DND-41 (cell line): ENCODE measurements around the gene ATP1A3.

Experiments
- ATAC-seq: fragments of 200-7000 bp; cut with Tn5 transposase; 3 replicates; pipeline ENCODE4 v1.9.1; 2021; ENCODE audit warnings: low read depth; ENCODE audit not compliant: insufficient read depth
- DNase-seq: peaks from one replicate; pipeline ENCODE4 v3.0.0-alpha.2; 2020
- H2AFZ ChIP-seq: 2 replicates; pipeline ENCODE4 v1.6.0; 2012; ENCODE audit warnings: low read depth, low read length
- H3K27ac ChIP-seq: 2 replicates; pipeline ENCODE4 v1.5.1; 2012; ENCODE audit warnings: low read length, inconsistent platforms
- H3K27me3 ChIP-seq: fragments of 200-600 bp; sonication (generic); 2 replicates; pipeline ENCODE4 v1.6.0; 2012; ENCODE audit warnings: low read length, mild to moderate bottlenecking, inconsistent platforms; ENCODE audit not compliant: insufficient read depth, poor library complexity
- H3K36me3 ChIP-seq: 2 replicates; pipeline ENCODE4 v1.5.1; 2012; ENCODE audit warnings: low read length, inconsistent platforms; ENCODE audit not compliant: insufficient read depth
- H3K4me1 ChIP-seq: 2 replicates; pipeline ENCODE4 v1.5.1; 2012; ENCODE audit warnings: mild to moderate bottlenecking, low read length; ENCODE audit not compliant: insufficient read depth
- H3K4me2 ChIP-seq: 2 replicates; pipeline ENCODE4 v1.6.0; 2012; ENCODE audit warnings: mild to moderate bottlenecking, moderate library complexity, low read length, inconsistent platforms; ENCODE audit not compliant: insufficient read depth
- H3K4me3 ChIP-seq, 2 experiments: fragments of 200-600 bp in 1 of 2; shearing (Covaris generic) in 1 of 2; 2 replicates each; pipeline ENCODE4 v1.5.1; 2012 to 2016; ENCODE audit warnings: inconsistent platforms in 2 of 2, low read length in 2 of 2, mild to moderate bottlenecking in 2 of 2, low read depth in 1 of 2, moderate library complexity in 1 of 2
- H3K79me2 ChIP-seq: 2 replicates; pipeline ENCODE4 v1.6.0; 2012; ENCODE audit warnings: low read length, inconsistent platforms; ENCODE audit not compliant: insufficient read depth
- H3K9ac ChIP-seq: 2 replicates; pipeline ENCODE4 v1.6.0; 2012; ENCODE audit warnings: low read depth, mild to moderate bottlenecking, inconsistent platforms, low read length, moderate library complexity
- H3K9me3 ChIP-seq: 2 replicates; pipeline ENCODE4 v1.5.1; 2012; ENCODE audit warnings: low read length, moderate library complexity, mild to moderate bottlenecking, inconsistent platforms; ENCODE audit not compliant: insufficient read depth, severe bottlenecking
- H4K20me1 ChIP-seq: 2 replicates; pipeline ENCODE4 v1.6.0; 2012; ENCODE audit warnings: low read length; ENCODE audit not compliant: insufficient read depth
- EZH2 ChIP-seq: IDR thresholded peaks from 3 replicates; pipeline ENCODE4 v1.6.1; 2012; ENCODE audit warnings: borderline replicate concordance, low read depth, mild to moderate bottlenecking, moderate library complexity, low read length, inconsistent platforms; ENCODE audit not compliant: severe bottlenecking
- TF ChIP-seq, protein P1 (sequence below): IDR thresholded peaks from 2 replicates; pipeline ENCODE4 v1.5.1; 2012; ENCODE audit warnings: borderline replicate concordance, low read length, moderate library complexity, mild to moderate bottlenecking; ENCODE audit not compliant: poor library complexity, severe bottlenecking; ENCODE audit errors: extremely low read depth

ATP1A3 gene

DNA sequence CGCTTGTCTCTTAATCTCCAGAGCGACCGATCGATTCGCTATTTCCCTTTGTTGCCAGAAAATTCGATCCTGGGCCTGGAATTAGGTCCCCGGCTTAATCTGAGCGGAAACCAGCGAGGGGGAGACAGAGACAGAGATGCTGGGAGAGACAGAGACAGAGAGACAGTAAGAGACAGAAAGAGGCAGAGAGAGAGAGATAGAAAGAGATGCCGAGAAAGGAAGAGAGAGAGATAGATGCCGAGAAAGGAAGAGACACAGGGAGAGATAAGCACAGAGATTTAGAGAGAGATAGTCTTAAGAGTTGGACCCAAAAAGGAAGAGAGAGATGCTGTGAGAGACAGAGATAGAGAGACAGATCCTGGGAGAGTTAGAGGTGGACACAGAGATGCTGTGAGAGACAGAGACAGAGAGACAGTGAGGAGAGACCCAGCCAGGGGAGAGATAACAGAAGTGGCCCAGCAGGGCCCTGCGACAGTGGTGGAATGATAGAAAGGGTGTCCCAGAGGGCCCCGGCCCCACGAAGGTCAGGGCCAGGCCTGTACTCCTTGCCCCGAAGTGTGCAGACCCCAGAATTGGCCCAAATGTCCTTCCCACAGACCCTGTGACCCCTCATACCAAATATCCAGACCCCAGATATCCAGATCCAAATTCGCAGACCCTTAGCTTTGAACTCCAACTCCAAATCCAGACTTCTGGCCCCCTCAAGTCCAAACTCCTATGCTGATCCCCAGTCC, 67.1 kb downstream of the ATP1A3 start:
- Histone ChIP-seq H3K9ac (no peak overlapping the region; the same call in 1 of the 2 replicates), H3K27ac (no peak overlapping the region), H3K9me3 (no peaks in the 10 kb centered on the region), H3K4me3 (no peak overlapping the region), H3K4me2 (peak overlapping the region; percentile 90), H2AFZ (no peak overlapping the region), H3K36me3 (peaks cover 5% of the 10 kb centered on the region; the same call in 1 of the 2 replicates), H3K79me2 (peaks cover 6% of the 10 kb centered on the region), H4K20me1 (peaks cover 9% of the 10 kb centered on the region; the same call in 1 of the 2 replicates), H3K27me3 (no peaks in the 10 kb centered on the region), H3K4me1 (peaks cover 32% of the 10 kb centered on the region)
- TF ChIP-seq EZH2, result no peak
- TF ChIP-seq, protein P1, sequence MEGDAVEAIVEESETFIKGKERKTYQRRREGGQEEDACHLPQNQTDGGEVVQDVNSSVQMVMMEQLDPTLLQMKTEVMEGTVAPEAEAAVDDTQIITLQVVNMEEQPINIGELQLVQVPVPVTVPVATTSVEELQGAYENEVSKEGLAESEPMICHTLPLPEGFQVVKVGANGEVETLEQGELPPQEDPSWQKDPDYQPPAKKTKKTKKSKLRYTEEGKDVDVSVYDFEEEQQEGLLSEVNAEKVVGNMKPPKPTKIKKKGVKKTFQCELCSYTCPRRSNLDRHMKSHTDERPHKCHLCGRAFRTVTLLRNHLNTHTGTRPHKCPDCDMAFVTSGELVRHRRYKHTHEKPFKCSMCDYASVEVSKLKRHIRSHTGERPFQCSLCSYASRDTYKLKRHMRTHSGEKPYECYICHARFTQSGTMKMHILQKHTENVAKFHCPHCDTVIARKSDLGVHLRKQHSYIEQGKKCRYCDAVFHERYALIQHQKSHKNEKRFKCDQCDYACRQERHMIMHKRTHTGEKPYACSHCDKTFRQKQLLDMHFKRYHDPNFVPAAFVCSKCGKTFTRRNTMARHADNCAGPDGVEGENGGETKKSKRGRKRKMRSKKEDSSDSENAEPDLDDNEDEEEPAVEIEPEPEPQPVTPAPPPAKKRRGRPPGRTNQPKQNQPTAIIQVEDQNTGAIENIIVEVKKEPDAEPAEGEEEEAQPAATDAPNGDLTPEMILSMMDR, result no peak
- no peak for DNase-seq
- no peak for ATAC-seq

DNA sequence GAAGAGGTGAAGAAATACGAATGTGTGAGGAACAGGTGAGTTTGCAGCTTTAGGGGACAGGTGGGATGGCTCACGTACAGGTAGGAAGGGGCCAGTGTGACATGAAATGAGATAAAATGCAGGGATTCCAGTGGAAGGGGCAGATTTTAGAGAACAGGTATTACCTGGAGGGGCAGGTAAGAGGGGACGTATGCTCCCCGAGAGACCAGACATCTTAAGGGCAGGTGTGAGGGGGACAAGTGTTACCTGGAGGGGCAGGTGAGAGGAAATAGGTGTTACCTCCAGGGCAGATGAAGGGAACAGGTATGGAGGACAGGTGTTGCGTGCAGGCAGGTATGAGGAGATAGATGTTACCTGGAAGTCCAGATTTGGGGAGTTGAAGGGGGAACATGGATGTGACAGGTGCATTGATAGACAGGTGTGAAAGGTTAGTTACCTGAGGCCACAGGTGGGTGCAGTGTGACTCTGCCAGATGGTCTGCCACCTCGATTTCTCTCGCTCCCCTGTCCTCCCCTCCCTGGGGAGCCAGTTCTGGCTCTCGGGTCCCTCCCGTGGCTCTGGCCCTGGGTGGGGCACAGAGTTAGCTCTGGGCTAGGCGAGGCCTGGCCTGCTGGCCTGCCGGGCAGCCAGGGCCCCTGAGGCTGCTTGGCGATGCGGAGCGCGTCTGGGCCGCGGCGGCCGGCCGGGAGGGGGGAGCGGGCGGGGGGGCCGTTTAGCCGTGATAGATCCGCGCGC, 67.8 kb downstream of the ATP1A3 start:
- no peak for ATAC-seq

DNA sequence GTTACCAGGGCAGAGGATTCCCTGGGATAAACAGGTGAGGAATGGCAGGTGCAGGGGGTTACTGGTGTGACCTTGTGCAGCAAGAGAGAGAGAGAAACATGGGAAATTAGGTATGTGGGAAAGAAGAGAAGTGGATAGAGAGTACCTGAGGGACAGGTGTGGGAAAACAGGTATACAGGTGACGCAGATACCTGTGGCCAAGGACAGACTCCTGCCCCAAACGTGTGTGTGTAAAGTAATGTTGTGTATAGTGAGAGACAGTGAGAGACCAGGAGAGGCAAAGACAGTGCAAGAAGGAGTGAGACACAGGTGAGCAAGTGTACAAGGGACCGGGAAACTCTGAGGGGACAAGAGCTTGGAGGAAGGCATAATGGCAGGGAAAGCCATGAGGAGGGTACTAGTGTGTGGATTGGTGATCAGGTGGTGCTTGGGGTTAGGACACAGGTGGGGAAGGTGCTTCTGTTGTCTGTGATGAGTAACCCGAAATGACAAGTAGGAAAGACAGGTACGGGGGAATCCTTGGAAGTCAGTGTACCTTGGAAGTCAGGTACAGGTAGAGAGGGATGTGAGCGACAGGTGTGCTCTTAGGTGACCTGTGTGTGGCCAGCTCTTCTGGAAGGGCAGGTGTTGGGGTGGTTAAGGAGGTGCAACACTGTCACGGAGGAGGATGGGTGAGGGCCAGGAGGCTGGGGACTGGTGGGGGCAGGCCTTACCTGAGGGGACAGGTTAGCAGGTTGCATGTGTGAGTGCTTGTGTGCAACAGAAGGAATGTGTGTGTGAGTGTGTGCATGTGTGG, 68.6 kb downstream of the ATP1A3 start:
- H3K36me3 ChIP-seq, result peaks cover 4% of the 10 kb centered on the region; the same call in 1 of the 2 replicates
- H3K27ac ChIP-seq, result no peak overlapping the region
- DNase-seq (no peak), ATAC-seq (no peak)
- peaks cover 32% of the 10 kb centered on the region for H3K4me1 ChIP-seq
- H3K79me2 ChIP-seq, result peaks cover 6% of the 10 kb centered on the region
- H4K20me1 ChIP-seq, result peaks cover 9% of the 10 kb centered on the region; the same call in 1 of the 2 replicates
- no peak overlapping the region for H3K4me3 ChIP-seq
- H3K9ac ChIP-seq, result no peak overlapping the region
- H3K27me3 ChIP-seq, result no peaks in the 10 kb centered on the region
- TF ChIP-seq, protein P1, result no peak
- TF ChIP-seq EZH2, result no peak
- H2AFZ ChIP-seq, result no peak overlapping the region
- no peaks in the 10 kb centered on the region for H3K9me3 ChIP-seq
- H3K4me2 ChIP-seq, result no peak overlapping the region

More for the DNA sequence above, 67.8 kb downstream of the ATP1A3 start:
- H3K36me3 ChIP-seq, result peaks cover 5% of the 10 kb centered on the region; the same call in 1 of the 2 replicates
- H3K4me1 ChIP-seq, result peaks cover 32% of the 10 kb centered on the region
- no peak overlapping the region for H3K9ac ChIP-seq
- H2AFZ ChIP-seq, result no peak overlapping the region
- H3K27ac ChIP-seq, result no peak overlapping the region
- no peak for TF ChIP-seq EZH2
- TF ChIP-seq, protein P1, result no peak
- peaks cover 9% of the 10 kb centered on the region; the same call in 1 of the 2 replicates for H4K20me1 ChIP-seq
- no peak overlapping the region for H3K4me3 ChIP-seq
- H3K79me2 ChIP-seq, result peaks cover 6% of the 10 kb centered on the region
- no peaks in the 10 kb centered on the region for H3K9me3 ChIP-seq
- H3K4me2 ChIP-seq, result no peak overlapping the region
- DNase-seq, result no peak
- H3K27me3 ChIP-seq, result no peaks in the 10 kb centered on the region
